HEK293T (cell line): ENCODE measurements around the gene TCAP.

Experiments
- BHLHE40 ChIP-seq: fragments of 450-650 bp; IDR thresholded peaks from 2 replicates; pipeline ENCODE4 v1.6.1; 2016; ENCODE audit warnings: mild to moderate bottlenecking, moderate library complexity, borderline replicate concordance
- ELF4 ChIP-seq: fragments of 450-650 bp; IDR thresholded peaks from 2 replicates; pipeline ENCODE4 v1.6.1; 2017; ENCODE audit warnings: antibody characterized with exemption
- FOXA1 ChIP-seq: fragments of 450-650 bp; IDR thresholded peaks from 2 replicates; pipeline ENCODE4 v1.6.1; 2016; ENCODE audit warnings: mild to moderate bottlenecking
- FOXK2 ChIP-seq: fragments of 450-650 bp; IDR thresholded peaks from 2 replicates; pipeline ENCODE4 v1.6.1; 2016; ENCODE audit warnings: mild to moderate bottlenecking
- FOXM1 ChIP-seq: fragments of 450-650 bp; IDR thresholded peaks from 2 replicates; pipeline ENCODE4 v1.6.1; 2017; ENCODE audit warnings: mild to moderate bottlenecking, borderline replicate concordance
- LEF1 ChIP-seq: fragments of 450-650 bp; IDR thresholded peaks from 2 replicates; pipeline ENCODE4 v1.6.1; 2017; ENCODE audit warnings: mild to moderate bottlenecking, borderline replicate concordance
- NFRKB ChIP-seq: fragments of 450-650 bp; IDR thresholded peaks from 2 replicates; pipeline ENCODE4 v1.6.1; 2016; ENCODE audit warnings: mild to moderate bottlenecking, moderate library complexity
- PKNOX1 ChIP-seq: fragments of 450-650 bp; IDR thresholded peaks from 2 replicates; pipeline ENCODE4 v1.6.1; 2016
- SP1 ChIP-seq: fragments of 450-650 bp; IDR thresholded peaks from 2 replicates; pipeline ENCODE4 v1.6.1; 2017
- SUZ12 ChIP-seq: fragments of 450-650 bp; IDR thresholded peaks from 2 replicates; pipeline ENCODE4 v1.6.1; 2016; ENCODE audit warnings: mild to moderate bottlenecking
- ZNF384 ChIP-seq: fragments of 450-650 bp; IDR thresholded peaks from 2 replicates; pipeline ENCODE4 v1.6.1; 2016

- TF ChIP-seq LEF1 = no peak
- no peak for TF ChIP-seq SP1
- TF ChIP-seq FOXM1 = no peak
- TF ChIP-seq FOXA1 = no peak
- no peak for TF ChIP-seq PKNOX1
- no peak for TF ChIP-seq SUZ12
- no peak for TF ChIP-seq FOXK2
- no peak for TF ChIP-seq BHLHE40
- no peak for TF ChIP-seq NFRKB
- TF ChIP-seq ZNF384 = no peak
- TF ChIP-seq ELF4 = no peak
Measured at GRCh38 chr17:39625198-39625785, 39.9 kb upstream of the TCAP start.
